Peyer's patch (tissue), 4 donors: ENCODE measurements around the gene NRL.

Experiments
- POLR2A ChIP-seq, 2 donors: fragments of 450-650 bp; IDR thresholded peaks; one replicate each; pipeline ENCODE4 v1.5.1; 2017; ENCODE audit warnings: antibody characterized with exemption in 2 of 2, mild to moderate bottlenecking in 2 of 2, moderate library complexity in 2 of 2
- TF ChIP-seq, protein P1 (sequence below), 6 experiments: fragments of 450-650 bp in 4 of 6; fragments of 200-600 bp in 2 of 6; sonication (generic) in 1 of 6; IDR thresholded peaks; one replicate each; pipeline ENCODE4 v1.5.1; 2017 to 2019; ENCODE audit warnings: antibody characterized with exemption in 6 of 6, mild to moderate bottlenecking in 3 of 6, moderate library complexity in 1 of 6

- TF ChIP-seq, protein P1, sequence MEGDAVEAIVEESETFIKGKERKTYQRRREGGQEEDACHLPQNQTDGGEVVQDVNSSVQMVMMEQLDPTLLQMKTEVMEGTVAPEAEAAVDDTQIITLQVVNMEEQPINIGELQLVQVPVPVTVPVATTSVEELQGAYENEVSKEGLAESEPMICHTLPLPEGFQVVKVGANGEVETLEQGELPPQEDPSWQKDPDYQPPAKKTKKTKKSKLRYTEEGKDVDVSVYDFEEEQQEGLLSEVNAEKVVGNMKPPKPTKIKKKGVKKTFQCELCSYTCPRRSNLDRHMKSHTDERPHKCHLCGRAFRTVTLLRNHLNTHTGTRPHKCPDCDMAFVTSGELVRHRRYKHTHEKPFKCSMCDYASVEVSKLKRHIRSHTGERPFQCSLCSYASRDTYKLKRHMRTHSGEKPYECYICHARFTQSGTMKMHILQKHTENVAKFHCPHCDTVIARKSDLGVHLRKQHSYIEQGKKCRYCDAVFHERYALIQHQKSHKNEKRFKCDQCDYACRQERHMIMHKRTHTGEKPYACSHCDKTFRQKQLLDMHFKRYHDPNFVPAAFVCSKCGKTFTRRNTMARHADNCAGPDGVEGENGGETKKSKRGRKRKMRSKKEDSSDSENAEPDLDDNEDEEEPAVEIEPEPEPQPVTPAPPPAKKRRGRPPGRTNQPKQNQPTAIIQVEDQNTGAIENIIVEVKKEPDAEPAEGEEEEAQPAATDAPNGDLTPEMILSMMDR (IDR thresholded peaks at IDR 0.05): no peak
- no peak for TF ChIP-seq POLR2A (IDR thresholded peaks at IDR 0.05)
These were observed 43.5 kb downstream of the NRL start, which contains the start of gene CPNE6 for GRCh38 chr14:24071144-24071697.
